M059J (cell line): Measurements from ENCODE around the gene DTD1. TPM values are rescaled to one million over a fixed set of nuclear protein-coding genes. Genes with fewer than 3 reads are reported as not detected.
"Not testable (repeated sequence)": the region's sequence is repeated elsewhere in the genome, so short reads cannot be mapped to it uniquely, and the experiment has no call there.

ENCODE experiments used
- DNase-seq: peaks from one replicate; pipeline ENCODE4 v3.0.0-alpha.2; 2012; ENCODE audit warnings: low read depth
- total RNA-seq: library from RNA; depleted of rRNA; stranded (reverse); fragments of >200 nt; shearing (Covaris generic); gene quantifications from 2 replicates; pipeline ENCODE4 v1.2.3, GENCODE V29; 2014

Gene DTD1
- total RNA-seq, 1 experiment from 2014 or later = 102 TPM

DNA sequence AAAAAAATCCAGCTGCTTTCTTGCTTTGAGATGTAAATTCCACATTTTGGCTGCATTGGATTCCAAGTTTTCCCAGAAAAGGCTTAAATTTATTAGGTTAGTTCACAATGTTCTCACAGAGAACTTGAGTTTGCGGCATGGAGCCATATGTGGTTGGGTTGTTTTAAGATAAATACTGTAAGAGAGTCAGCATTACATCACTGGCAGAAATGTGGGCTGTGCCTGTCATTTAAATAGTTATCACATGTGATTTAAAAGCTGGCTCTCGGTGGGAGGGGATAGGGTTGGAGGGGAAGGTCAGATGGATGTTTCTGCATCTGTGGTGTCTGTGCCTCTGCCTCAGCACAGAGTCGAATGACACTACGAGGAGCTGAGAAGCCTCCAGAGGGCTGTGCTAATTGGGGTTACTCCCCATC is 151.9 kb downstream of the DTD1 start:
- DNase-seq = peak; percentile 27

DNA sequence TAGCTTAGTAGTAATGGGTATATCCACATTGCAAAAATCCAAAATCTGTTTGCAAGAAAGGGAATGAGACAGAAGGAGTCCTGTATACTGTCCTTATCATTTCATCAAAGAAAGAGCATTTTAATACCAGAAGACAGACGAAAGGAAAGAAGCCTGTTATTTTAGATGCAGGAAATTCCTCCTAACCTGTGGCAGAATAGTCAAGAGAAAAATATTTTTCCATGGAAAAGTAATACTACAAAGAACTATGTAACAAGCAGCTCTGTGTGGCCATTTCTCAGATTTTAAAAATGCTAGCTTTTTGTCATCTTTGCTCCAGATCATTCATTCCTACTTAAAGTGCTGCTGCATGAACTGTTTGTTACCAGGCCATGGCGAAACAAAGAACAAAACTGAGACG is 152.9 kb downstream of the DTD1 start:
- no peak for DNase-seq

DNA sequence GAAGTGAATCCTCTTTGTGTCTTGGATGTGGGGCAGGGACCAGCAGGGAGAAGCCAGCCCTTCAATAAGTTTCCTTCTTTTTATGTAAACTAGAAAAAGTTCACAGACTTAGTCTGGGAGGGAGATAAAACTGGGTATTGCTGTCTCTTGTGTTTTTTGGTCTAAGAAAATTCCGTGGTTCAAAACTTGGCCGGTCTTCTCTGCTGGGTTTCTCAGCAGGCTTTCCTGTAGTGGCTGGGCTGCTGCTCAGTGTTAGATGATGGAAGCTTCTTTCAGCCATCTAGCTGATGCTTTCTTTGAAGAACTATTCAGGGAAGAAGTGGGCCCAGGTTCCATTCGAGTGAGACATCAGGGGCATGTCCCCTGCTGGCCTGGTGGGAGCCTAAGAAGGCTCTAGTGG is 155.0 kb downstream of the DTD1 start:
- DNase-seq = no peak

DNA sequence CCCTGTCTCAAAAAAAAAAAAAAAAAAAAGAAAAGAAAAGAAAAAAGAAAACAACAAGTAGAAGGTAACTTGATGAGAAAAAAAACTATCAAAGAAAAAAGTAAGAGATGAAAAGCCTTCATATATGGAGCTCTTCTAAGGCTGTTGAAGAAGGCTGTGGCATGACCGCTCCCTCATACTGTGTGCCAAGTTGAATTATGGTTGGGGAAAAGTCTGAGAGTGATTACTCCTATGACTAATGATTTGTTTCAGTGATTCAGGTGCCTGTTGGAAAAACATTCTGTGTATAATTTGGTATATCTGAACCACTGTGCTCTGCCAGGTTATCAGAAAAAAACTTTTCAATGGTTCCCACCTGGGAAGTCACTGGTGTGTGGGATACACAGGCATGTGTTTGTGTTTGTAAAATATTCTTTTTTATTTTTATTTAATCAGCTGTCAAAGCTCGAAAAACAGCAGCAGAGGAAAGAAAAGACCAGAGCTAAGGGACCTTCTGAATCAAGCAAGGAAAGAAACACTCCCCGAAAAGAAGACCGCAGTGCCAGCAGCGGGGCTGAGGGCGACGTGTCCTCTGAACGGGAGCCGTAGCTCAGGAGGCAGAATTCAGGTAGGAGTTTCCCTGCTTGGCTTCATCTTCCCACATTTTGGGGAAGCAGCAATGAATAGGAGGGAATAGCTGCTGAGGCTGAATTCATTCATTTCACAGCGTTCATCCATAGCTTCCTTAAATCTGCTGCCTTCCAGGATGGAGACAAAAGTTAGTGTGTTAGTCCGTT is 156.0 kb downstream of the DTD1 start:
- peak; percentile 22 for DNase-seq

DNA sequence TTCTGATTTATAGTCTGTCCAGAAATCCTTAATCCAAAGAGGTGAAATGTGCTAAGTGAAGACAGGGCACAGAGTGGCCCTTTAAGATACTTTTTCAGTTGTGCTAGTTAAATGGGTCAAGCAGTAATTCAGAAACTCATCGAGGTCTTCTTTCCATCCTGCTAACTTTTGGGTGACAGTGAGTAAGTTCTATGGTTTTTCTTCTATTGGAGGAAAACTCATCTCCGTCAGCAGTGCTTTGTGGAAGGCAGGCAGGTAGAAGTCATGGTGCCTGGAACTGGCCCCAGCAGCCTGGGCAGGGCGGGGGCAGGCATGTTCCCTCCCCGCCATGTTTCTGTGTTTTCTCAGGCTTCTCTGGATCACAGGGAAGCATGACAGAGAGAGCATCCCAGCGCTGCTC is 159.2 kb downstream of the DTD1 start:
- no peak for DNase-seq

DNA sequence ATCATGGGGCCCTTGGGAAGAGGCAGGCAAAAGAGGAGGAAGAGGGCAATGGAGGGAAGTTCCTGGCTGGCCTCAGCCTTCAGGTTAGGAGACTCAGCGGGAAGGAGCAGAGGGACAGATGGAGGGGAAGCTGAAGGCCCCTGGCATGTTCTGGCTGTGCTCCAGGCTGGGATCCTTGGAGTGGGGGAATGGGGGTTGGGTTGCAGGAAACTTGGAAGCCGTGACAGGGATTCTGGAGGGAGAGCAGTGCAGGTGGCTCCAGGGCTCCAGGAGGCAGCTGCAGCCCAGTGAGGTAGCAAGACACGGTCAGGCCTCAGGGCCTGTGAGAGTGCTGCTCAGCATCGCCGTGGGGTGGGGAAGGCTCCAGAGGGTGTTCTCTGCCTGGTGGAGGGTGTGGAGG is 161.1 kb downstream of the DTD1 start:
- no peak for DNase-seq

DNA sequence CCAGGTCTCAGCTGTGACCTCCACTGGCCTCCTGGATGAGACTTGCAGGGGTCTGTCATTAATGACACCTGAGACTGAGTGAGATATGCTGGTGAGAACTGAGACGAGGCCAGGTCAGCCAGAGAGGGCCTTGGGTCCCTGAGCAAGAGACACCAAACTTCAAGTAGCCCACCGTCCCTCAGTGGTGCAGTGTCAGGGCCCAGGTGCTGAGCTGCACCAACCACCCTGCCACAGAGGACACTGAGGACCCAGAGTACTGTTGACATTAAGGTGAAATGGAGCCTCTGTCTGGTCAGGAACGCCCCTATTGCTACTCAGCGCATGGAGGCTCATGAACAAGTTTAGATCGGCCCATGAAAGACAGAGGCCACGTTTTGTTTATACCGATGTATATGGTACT is 161.7 kb downstream of the DTD1 start:
- DNase-seq = no peak

DNA sequence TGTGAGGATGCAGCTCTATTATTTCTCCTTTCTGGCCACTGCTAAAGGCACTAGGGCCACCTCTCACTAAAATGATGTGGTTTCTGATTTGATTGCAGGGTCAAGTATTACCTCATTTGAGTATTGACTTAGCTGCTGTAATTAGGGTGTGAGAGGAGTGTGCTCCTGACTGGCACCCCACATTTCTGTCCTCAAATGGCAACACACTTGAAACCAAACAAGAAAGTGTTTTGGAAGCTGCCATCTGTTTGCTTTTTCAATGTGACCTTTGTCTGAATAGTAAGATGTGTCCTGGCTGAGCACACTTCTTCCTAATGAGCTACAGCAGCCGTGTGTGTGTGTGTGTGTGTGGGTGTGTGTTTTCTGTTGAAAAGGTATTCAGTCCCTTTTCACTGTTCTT is 162.9 kb downstream of the DTD1 start:
- no peak for DNase-seq

DNA sequence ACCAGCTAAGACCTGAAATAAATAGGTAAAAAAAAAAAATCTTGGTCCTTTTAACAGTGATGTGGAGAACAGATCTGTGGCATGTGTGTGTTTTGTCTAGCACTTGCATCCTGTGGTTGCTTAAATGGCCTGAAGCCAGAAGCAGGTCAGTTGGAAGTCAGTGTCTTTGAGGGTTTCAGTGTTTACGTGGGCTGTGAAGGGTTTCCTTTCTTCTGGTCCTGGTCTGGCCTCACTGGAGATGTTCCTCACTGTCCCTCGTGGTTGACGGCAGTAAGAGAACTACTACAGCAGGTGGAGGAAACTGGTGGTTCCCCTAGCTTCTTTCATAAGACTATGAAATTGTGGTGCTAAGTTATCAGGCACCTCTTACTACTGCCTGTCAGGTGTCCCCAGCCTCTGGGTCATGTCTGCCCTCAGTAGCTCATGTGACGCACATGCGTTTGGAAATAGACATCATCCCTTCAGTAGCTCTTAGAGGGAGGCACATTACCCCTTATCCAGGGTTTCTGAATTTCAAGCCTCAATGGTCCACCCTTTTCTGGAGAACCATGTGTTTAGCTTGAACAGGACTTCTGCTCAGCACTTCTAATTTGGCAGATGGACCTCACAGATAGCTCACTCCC is 166.3 kb downstream of the DTD1 start:
- peak; percentile 17 for DNase-seq

DNA sequence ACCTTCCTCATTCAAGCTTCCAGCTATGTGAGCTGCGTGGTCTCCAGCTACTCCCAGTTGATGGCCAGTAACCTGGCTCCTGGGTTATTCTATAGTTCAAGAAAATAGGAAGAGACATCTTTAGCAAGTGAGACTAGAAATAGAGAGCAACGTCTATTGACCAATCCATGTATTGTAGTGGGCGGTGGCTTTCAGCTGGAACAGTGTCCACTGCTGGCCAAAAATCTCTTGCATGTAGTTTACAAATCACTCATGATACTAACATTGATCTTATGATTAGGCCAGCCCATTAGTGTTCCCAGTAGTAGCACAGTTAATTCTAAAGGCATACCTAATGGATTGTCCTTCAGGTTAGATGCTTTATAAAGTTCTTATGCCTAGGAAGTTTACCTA is 166.8 kb downstream of the DTD1 start:
- no peak for DNase-seq

DNA sequence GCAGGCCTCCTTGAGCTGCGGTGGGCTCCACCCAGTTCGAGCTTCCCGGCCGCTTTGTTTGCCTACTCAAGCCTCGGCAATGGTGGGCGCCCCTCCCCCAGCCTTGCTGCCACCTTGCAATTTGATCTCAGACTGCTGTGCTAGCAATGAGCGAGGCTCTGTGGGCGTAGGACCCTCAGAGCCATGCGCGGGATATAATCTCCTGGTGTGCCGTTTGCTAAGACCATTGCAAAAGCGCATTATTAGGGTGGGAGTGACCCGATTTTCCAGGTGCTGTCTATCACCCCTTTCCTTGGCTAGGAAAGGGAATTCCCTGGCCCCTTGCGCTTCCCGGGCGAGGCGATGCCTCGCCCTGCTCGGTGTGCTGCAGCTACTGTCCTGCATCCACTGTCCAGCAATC is 173.0 kb downstream of the DTD1 start:
- not testable (repeated sequence) for DNase-seq

DNA sequence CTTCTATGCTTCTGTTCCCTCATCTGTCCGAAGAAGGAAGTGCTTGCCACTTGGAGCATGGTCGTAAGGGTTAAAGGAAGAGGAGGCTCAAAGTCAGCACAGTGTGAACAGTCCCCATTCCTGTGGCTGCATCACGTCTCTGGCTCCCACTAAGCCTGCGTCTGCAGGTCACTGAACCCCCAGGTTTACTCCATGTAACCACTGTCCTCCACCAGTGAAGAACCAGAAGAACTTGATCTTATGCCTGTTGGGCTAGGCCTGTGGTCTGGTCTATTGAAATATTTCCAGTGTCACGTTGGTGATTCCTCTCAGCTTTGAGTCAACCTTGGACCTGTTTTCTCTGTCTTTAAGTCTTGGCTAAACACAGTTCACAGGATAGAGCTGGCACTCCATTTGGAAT is 179.8 kb downstream of the DTD1 start:
- no peak for DNase-seq

DNA sequence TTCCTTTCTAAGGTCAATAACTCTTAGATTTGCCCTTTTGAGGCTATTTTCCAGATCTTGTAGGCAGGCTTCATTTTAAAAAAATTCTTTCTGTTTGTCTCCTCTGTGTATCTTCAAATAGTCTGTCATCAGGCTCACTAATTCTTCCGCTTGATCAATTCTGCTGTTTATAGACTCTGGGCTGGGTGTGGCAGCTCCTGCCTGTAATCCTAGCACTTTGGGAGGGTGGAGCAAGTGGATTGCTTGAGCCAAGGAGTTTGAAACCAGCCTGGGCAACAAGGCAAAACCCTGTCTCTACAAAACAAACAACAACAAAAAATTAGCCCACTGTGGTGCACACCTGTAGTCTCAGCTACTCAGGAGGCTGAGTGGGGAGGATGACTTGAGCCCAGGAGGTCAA is 185.7 kb downstream of the DTD1 start:
- no peak for DNase-seq

DNA sequence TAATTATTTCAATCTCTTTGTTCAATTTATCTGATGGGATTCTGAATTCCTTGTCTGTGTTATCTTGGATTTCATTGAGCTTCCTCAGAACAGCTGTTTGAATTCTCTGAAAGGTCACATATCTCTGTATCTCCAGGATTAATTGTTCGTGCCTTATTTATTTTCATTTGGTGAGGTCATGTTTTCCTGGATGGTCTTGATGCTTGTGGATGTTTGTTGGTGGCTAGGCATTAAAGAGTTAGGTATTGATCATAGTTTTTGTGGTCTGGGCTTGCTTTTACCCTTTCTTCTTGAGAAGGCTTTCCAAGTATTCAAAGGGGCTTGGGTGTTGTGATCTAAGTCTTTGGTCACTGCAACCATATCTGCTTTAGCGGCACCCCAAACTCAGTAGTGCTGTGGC is 186.4 kb downstream of the DTD1 start:
- no peak for DNase-seq

DNA sequence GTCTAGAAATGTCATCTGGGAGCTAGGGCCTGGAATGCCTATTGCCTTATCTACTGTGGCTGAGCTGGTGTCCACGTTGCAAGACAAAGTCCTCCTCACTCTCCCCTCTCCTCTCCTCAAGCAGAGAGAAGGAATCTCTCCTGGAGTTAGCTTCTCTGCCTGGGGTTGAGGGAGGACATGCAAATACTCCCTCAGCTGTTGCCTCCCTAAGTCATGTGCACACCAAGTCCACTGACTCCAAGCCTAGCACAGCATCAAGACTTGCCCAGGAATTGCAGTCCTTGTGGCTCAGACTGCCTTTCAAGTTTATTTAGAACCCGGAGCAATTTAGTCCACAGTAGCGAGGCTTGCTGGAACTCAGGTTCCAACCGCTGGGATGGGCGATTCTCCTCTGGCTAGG is 187.8 kb downstream of the DTD1 start:
- DNase-seq = no peak

DNA sequence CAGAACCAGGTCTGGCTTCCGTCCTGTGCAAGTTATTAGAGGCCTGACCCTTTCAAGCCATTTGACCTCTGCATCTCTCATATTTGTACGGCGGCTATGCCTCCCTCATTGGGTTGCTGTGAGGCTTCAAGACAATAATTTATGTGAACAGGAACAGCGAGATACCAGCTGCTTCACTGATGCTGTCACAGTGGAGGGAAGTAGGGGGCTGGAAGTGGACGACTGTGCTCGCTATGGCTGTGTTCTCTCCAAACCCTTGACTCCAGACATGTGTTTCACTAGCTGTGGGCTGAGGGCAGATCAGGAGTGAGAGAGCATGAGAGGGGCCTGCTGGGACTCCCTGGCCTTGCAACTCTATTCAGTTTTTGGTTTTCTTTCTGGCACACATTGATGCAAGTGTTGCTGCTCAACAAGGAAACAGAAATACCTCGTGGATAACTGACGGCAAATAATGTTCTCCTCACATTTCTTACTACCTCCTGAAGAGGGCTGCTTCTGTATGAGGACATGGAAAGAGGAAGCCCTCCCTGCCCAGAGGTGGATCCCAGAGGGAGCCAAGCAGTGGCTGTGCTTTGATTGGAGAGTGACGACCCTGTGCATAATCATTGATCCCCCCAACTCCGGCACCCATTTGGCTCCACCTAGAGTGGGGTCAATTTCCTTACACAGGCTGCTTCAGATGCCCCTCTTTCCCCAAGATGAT is 191.0 kb downstream of the DTD1 start:
- DNase-seq = no peak

DNA sequence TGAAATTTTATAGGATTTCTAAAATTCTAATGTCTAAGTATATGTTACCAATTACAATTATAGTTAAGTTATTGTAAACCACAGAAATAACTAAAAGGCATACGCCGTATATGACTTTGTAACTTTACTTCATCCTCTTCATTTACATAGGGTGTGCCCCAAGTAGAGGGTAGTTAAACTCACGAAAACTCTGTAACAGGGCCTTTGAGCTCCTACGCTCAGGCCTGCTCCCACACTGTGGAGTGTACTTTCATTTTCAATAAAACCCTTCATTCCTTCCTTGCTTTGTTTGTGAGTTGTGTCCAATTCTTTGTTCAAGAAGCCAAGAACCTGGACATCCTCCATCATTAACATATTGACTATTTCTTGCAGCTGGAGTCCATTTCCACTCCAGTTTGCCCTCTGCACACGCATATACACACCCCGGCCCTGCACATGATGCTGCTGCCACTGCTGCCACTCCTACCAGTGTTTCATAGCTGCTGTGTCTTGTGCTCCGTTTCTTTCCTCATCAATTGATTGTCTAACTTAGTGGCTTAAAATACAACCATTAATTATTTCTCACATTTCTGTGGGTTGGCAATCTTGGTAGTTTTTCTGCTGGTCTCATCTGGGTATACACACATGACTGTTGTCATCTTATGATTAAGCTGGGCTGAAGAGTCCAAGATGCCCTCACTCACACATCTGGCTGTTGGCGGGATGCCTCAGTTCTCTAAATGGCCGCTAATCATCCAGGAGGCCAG is 192.7 kb downstream of the DTD1 start:
- no peak for DNase-seq

DNA sequence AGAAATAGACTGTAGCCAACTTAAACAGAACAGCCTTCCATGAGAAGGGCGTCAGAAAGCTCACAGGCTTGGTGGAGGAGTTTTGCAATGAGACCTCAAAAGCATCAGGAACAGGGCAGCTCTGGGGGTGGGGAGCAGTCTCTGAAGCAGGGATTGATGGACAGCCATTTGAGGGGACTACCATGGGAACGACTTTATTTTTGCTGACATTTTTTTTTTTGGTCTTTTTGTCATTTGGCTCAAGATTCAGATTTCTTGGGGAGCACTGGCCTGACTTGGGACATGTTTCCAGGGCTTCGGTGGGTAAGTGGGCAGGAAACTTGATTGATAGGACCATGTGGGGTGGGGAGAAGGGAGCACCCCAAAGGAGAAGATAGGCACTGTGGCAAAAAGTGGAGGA is 193.7 kb downstream of the DTD1 start:
- no peak for DNase-seq

DNA sequence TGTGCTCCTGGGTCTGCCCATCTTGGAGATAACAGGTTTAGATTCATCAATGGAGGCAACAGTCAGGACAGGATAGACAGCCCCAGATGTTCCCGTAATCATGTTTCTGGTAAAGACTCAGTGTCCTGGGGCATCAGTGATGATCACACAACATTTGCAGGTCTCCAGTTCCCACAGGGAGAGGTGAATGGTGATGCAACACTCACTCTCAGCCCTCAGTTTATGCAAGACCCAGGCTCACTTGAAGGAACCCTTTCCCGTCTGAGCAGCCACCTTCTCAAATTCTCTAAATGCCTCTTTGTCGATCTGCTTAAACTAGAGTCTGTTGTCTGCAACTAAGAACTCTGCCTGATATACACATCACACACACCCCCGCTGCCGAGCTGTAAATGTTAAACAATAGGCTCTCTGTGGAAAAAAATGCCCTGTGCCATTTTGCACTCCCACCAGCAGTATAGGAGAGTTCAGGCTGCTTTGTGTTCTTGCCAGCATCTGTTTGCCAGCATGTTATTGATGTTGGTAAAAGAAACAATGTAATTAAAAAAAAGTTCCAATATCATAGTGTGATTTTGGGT is 195.6 kb downstream of the DTD1 start:
- no peak for DNase-seq

DNA sequence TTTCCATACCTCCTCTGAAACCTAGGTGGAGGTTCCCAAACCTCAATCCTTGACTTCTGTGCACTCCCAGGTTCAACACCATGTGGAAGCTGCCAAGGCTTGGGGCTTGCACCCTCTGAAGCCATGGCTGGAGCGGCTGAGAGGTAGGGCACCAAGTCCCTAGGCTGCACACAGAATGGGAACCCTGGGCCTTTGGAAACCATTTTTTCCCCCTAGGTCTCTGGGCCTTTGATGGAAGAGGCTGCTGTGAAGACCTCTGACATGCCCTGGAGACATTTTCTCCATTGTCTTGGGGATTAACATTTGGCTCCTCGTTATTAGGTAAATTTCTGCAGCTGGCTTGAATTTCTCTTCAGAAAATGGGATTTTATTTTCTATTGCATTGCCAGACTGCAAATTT is 199.2 kb downstream of the DTD1 start:
- not testable (repeated sequence) for DNase-seq

DNA sequence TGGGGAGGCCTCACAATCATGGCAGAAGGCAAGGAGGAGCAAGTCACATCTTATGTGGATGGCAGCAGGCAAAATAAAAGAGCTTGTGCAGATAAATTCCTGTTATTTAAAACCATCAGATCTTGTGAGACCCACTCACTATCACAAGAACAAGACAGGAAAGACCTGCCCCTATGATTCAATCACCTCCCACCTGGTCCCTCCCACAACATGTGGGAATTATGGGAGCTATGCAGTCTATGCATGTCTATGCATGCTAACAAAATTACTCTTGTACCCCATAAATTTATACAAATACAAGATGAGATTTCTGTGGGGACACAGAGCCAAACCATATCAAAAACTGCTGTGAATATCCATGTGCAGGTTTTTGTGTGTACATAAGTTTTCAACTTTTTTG is 200.2 kb downstream of the DTD1 start:
- no peak for DNase-seq

DNA sequence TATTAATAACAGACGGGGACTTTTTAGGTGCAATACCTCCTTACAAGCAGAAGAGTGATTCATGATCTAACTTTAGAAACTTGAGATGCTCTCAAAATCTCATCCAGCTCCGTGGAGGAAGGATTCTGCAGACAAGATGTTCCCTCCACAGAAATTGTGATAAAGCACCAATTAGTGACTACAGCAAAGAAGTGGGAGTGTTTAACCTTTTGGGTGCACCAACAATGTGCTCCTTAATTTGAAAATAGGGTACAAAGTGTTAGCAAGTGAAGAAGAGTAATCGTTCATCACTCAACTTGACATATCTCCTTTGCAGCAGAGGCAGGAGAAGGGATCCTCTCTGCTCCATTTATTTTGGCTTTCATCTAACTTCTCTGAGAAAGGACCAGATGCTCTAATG is 202.9 kb downstream of the DTD1 start:
- DNase-seq = no peak
